Liver (tissue), 9 donors: Measurements from ENCODE around the gene ANKRD17. TPM values are rescaled to one million over a fixed set of nuclear protein-coding genes. Genes with fewer than 3 reads are reported as not detected.

Source experiments
- DNase-seq: peaks from one replicate; pipeline ENCODE4 v3.0.0-alpha.2; 2017; ENCODE audit warnings: low spot score
- H3K27ac ChIP-seq, 2 donors: one replicate each; pipeline ENCODE4 v1.7.0; 2013; ENCODE audit warnings: inconsistent platforms in 2 of 2, low read length in 2 of 2, control low read depth in 1 of 2, low read depth in 1 of 2, mild to moderate bottlenecking in 1 of 2
- H3K27me3 ChIP-seq, 4 donors: one replicate each; pipeline versions ENCODE4 v1.6.1 to v1.7.0; 2013; ENCODE audit warnings: low read length in 3 of 4, inconsistent platforms in 1 of 4, mild to moderate bottlenecking in 1 of 4, moderate library complexity in 1 of 4; ENCODE audit not compliant: control insufficient read depth in 4 of 4, insufficient read depth in 4 of 4
- H3K36me3 ChIP-seq, 4 donors: one replicate each; pipeline versions ENCODE4 v1.6.1 to v1.7.0; 2013; ENCODE audit warnings: low read length in 3 of 4, mild to moderate bottlenecking in 3 of 4, low read depth in 1 of 4, moderate library complexity in 1 of 4; ENCODE audit not compliant: control insufficient read depth in 4 of 4, insufficient read depth in 3 of 4
- H3K4me1 ChIP-seq, 4 donors: one replicate each; pipeline versions ENCODE4 v1.6.1 to v1.7.0; 2013; ENCODE audit warnings: low read length in 3 of 4, mild to moderate bottlenecking in 3 of 4, moderate library complexity in 1 of 4; ENCODE audit not compliant: control insufficient read depth in 4 of 4, insufficient read depth in 4 of 4
- H3K4me3 ChIP-seq, 3 donors: one replicate each; pipeline versions ENCODE4 v1.6.1 to v1.7.0; 2013; ENCODE audit warnings: low read length in 3 of 3, control low read depth in 1 of 3, low read depth in 1 of 3, mild to moderate bottlenecking in 1 of 3
- H3K9ac ChIP-seq, 2 donors: one replicate each; pipeline ENCODE4 v1.7.0; 2013; ENCODE audit warnings: low read length in 2 of 2, mild to moderate bottlenecking in 2 of 2, moderate library complexity in 2 of 2, control low read depth in 1 of 2, low read depth in 1 of 2
- H3K9me3 ChIP-seq, 4 donors: one replicate each; pipeline versions ENCODE4 v1.6.1 to v1.7.0; 2013; ENCODE audit warnings: low read length in 3 of 4; ENCODE audit not compliant: control insufficient read depth in 4 of 4
- ATF3 ChIP-seq: IDR thresholded peaks from 2 replicates; pipeline ENCODE4 v1.6.1; 2016; ENCODE audit warnings: antibody characterized with exemption
- CTCF ChIP-seq: fragments of 150-350 bp; IDR thresholded peaks from 2 replicates; pipeline ENCODE4 v1.5.1; 2017; ENCODE audit warnings: improper control_type of control experiment, low read depth, low read length; ENCODE audit not compliant: missing input control
- EGR1 ChIP-seq, 2 donors: IDR thresholded peaks; 2 replicates each; pipeline ENCODE4 v1.6.1; 2016 to 2018; ENCODE audit warnings: antibody characterized with exemption in 2 of 2, low read depth in 2 of 2
- FOXA1 ChIP-seq: IDR thresholded peaks from 2 replicates; pipeline ENCODE4 v1.6.1; 2016; ENCODE audit warnings: antibody characterized with exemption
- GABPA ChIP-seq, 2 donors: IDR thresholded peaks in 1 of 2; conservative IDR thresholded peaks in 1 of 2; 2 replicates each; pipeline ENCODE4 v1.6.1; 2016; ENCODE audit warnings: antibody characterized with exemption in 2 of 2, mild to moderate bottlenecking in 1 of 2, moderate library complexity in 1 of 2
- HNF4A ChIP-seq, 2 donors: conservative IDR thresholded peaks; 2 replicates each; pipeline ENCODE4 v1.6.1; 2016; ENCODE audit warnings: antibody characterized with exemption in 2 of 2, mild to moderate bottlenecking in 2 of 2
- HNF4G ChIP-seq: IDR thresholded peaks from 2 replicates; pipeline ENCODE4 v1.6.1; 2016; ENCODE audit warnings: antibody characterized with exemption
- MAX ChIP-seq: IDR thresholded peaks from 2 replicates; pipeline ENCODE4 v1.6.1; 2016; ENCODE audit warnings: antibody characterized with exemption
- RAD21 ChIP-seq, 2 donors: IDR thresholded peaks; 2 replicates each; pipeline ENCODE4 v1.6.1; 2016; ENCODE audit warnings: antibody characterized with exemption in 2 of 2, mild to moderate bottlenecking in 2 of 2
- REST ChIP-seq: IDR thresholded peaks from 2 replicates; pipeline ENCODE4 v1.6.1; 2016; ENCODE audit warnings: antibody characterized with exemption, mild to moderate bottlenecking
- SP1 ChIP-seq: IDR thresholded peaks from 2 replicates; pipeline ENCODE4 v1.6.1; 2018; ENCODE audit warnings: antibody characterized with exemption, mild to moderate bottlenecking
- TAF1 ChIP-seq: conservative IDR thresholded peaks from 2 replicates; pipeline ENCODE4 v1.6.1; 2016; ENCODE audit warnings: antibody characterized with exemption, mild to moderate bottlenecking
- YY1 ChIP-seq: IDR thresholded peaks from 2 replicates; pipeline ENCODE4 v1.6.1; 2016; ENCODE audit warnings: antibody characterized with exemption, mild to moderate bottlenecking
- ZBTB33 ChIP-seq: IDR thresholded peaks from 2 replicates; pipeline ENCODE4 v1.6.1; 2016; ENCODE audit warnings: antibody characterized with exemption
- WGBS: extraction: QIAGEN DNeasy Blood & Tissue Kit; methylation state at CpG from one replicate; pipeline ENCODE4 v1.1.7; 2013; 5-methylcytosine and 5-hydroxymethylcytosine counted together
- polyA plus RNA-seq, 2 donors: library from polyadenylated mRNA; stranded (reverse) in 1 of 2; unstranded in 1 of 2; fragments of 200-250 nt in 1 of 2; fragments of >200 nt in 1 of 2; fragmentation: Nextera tagmentation in 1 of 2; extraction: Ambion mirVana in 1 of 2; gene quantifications; one replicate each; pipeline versions ENCODE4 v1.2.1 to v1.2.3, GENCODE V29; 2013 to 2015
- total RNA-seq, 2 donors: library from RNA; depleted of rRNA; stranded (reverse); fragments of >200 nt; gene quantifications; one replicate each; pipeline ENCODE4 v1.2.3, GENCODE V29; 2014
- donor health status: healthy.
- donor health status: healthy.
- donor health status: healthy.
- donor health status: healthy.
- donor health status: healthy.

The ANKRD17 gene
- total and polyA plus RNA-seq, 4 donors = 11.6 to 38.5 (median 19.7) TPM

- 98% methylated on average over 2 of the region's 2 CpGs for WGBS
- H3K4me3 ChIP-seq = no peak overlapping the region
- TF ChIP-seq EGR1 (IDR thresholded peaks at IDR 0.05; ENCODE audit: low read depth in 2 of 2) (no peak), ATF3 (no peak), YY1 (no peak)
- no peaks in the 10 kb centered on the region for H3K4me1 ChIP-seq
- no peak overlapping the region for H3K27ac ChIP-seq
- no peaks in the 10 kb centered on the region for H3K27me3 ChIP-seq
- H3K9ac ChIP-seq = no peak overlapping the region
- DNase-seq = no peak
- peaks cover 7 to 29% (median 14%) of the 10 kb centered on the region in 4 donors for H3K36me3 ChIP-seq
- no peaks in the 10 kb centered on the region for H3K9me3 ChIP-seq
Observed at GRCh38 chr4:73172161-73172560, 86.4 kb downstream of the ANKRD17 start.

- no peak for TF ChIP-seq HNF4G
- no peak for TF ChIP-seq FOXA1
- TF ChIP-seq CTCF = no peak
- TF ChIP-seq YY1 = no peak
- no peak for TF ChIP-seq RAD21 (IDR thresholded peaks at IDR 0.05)
- no peak for TF ChIP-seq GABPA (IDR thresholded peaks at IDR 0.05 in 1 of 2, conservative IDR thresholded peaks at IDR 0.05 in 1 of 2)
- no peak for TF ChIP-seq ZBTB33
- no peak for TF ChIP-seq TAF1
- TF ChIP-seq SP1 = no peak
- no peak for TF ChIP-seq MAX
- TF ChIP-seq HNF4A (conservative IDR thresholded peaks at IDR 0.05) = no peak
- no peak for TF ChIP-seq REST
- no peak for TF ChIP-seq EGR1 (IDR thresholded peaks at IDR 0.05; ENCODE audit: low read depth in 2 of 2)
- H3K36me3 ChIP-seq = peaks cover 7 to 32% (median 21%) of the 10 kb centered on the region in 4 donors
- no peak for DNase-seq
- H3K9ac ChIP-seq = no peak overlapping the region
- 97% methylated on average over 7 of the region's 7 CpGs for WGBS
- no peaks in the 10 kb centered on the region for H3K9me3 ChIP-seq
- no peak overlapping the region for H3K27ac ChIP-seq
- H3K4me1 ChIP-seq = no peaks in the 10 kb centered on the region
- no peaks in the 10 kb centered on the region for H3K27me3 ChIP-seq
- H3K4me3 ChIP-seq = no peak overlapping the region
Observed at GRCh38 chr4:73170518-73171198, 87.9 kb downstream of the ANKRD17 start.
